ENCODE data around the gene NFAM1.

DNA sequence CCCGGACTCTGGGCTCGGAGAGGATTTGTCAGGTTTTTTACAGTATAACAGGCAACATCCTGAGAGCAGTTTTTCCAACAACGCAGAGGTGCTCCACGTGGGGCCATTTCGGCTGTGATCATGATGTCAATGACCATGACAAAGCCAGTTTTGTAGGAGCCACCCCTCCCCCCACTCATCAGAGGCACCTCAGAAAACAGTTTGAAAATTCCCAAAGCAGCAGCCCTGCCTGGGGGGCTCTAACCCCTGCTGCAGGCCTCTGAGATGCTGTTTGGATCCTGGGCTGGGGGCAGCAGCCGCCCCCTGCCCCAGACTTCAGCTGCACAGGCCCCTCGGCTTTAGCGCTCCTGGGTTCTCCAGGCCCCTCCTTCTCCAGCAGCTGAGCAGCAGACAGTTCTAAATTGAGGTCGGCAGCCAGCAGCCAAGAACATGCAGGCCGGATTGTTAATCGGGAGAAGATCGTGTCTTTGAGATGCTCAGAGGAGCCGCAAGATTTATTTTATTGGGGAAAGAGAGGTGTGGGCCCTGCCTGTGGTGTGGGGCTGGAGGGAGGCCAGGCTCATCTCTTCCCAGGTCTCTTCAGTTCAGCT is 19.4 kb downstream of the NFAM1 start:
- TF ChIP-seq, protein P1, sequence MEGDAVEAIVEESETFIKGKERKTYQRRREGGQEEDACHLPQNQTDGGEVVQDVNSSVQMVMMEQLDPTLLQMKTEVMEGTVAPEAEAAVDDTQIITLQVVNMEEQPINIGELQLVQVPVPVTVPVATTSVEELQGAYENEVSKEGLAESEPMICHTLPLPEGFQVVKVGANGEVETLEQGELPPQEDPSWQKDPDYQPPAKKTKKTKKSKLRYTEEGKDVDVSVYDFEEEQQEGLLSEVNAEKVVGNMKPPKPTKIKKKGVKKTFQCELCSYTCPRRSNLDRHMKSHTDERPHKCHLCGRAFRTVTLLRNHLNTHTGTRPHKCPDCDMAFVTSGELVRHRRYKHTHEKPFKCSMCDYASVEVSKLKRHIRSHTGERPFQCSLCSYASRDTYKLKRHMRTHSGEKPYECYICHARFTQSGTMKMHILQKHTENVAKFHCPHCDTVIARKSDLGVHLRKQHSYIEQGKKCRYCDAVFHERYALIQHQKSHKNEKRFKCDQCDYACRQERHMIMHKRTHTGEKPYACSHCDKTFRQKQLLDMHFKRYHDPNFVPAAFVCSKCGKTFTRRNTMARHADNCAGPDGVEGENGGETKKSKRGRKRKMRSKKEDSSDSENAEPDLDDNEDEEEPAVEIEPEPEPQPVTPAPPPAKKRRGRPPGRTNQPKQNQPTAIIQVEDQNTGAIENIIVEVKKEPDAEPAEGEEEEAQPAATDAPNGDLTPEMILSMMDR (IDR thresholded peaks at IDR 0.05) = no peak
- no peak for TF ChIP-seq EP300 (IDR thresholded peaks at IDR 0.05)
- no peak for TF ChIP-seq POLR2AphosphoS5 (IDR thresholded peaks at IDR 0.05)
